Measurements from ENCODE around the gene NAGLU.
A peak's percentile ranks its signal among the peaks of the same experiment; 100 is the strongest.
"Not testable (repeated sequence)": the region's sequence is repeated elsewhere in the genome, so short reads cannot be mapped to it uniquely, and the experiment has no call there.

The NAGLU gene

DNA sequence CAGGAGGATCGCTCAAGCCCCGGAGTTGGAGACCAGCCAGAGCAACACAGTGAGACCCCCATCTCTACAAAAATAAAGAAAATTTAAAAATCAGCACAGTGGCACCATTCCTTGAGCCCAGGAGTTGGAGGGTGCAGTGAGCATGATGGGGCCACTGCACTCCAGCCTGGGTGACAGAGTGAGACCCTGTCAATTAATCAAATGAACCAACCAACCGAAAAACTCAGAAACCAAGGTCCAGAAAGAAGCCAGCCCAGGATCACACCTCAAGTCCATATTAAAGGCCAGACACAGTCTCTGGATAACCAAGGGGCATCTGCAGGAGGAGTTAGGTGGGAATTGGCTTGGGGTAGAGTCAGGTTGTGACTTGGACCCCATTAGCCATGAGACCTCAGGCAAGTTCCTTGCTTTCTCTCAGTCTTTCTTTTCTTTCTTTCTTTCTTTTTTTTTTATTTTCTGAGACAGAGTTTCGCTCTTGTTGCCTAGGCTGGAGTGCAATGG, 19.1 kb downstream of the NAGLU start:
- DNase-seq: no peak
- peak overlapping the region; percentile 63 to 95 (median 88) for H3K4me3 ChIP-seq (ENCODE audit: control insufficient read depth in 1 of 7, extremely low read depth in 1 of 7, insufficient read depth in 4 of 7, low read depth in 2 of 7, low read length in 6 of 7)
- H3K27me3 ChIP-seq (replicated peaks in 2 of 5; ENCODE audit: control insufficient read depth in 4 of 5, insufficient read depth in 5 of 5, low read length in 4 of 5): no peaks in the 10 kb centered on the region
- 30% methylated on average over 3 of the region's 4 CpGs for WGBS (ENCODE audit: insufficient coverage)
- H3K4me1 ChIP-seq (ENCODE audit: control extremely low read depth in 1 of 4, control insufficient read depth in 4 of 4, insufficient read depth in 4 of 4, low read length in 3 of 4): peaks cover 3 to 19% (median 14%) of the 10 kb centered on the region in 4 experiments
- H3K36me3 ChIP-seq (ENCODE audit: control insufficient read depth in 4 of 4, insufficient read depth in 4 of 4, low read length in 3 of 4): peaks cover 0 to 1% (median 0%) of the 10 kb centered on the region in 4 experiments
- H3K9me3 ChIP-seq (ENCODE audit: control extremely low read depth in 1 of 5, control insufficient read depth in 4 of 5, insufficient read depth in 2 of 5, low read depth in 1 of 5, low read length in 4 of 5): no peaks in the 10 kb centered on the region
- ChIA-PET POLR2A (interaction anchor here (0.7 to 1.4 kb wide), 3 partner anchors 11 to 53 kb away, joined by 3 to 6 read pairs (median 4); partner anchors contain the start of gene MLX), CTCF (interaction anchor here (0.5 kb wide), 1 partner anchor 610 kb away, joined by 4 read pairs; no protein-coding TSS in a partner anchor)
- peak overlapping the region; percentile 87 to 92 for H3K27ac ChIP-seq (ENCODE audit: insufficient read depth in 1 of 2, low read depth in 1 of 2, low read length in 2 of 2, poor library complexity in 1 of 2, severe bottlenecking in 2 of 2)

DNA sequence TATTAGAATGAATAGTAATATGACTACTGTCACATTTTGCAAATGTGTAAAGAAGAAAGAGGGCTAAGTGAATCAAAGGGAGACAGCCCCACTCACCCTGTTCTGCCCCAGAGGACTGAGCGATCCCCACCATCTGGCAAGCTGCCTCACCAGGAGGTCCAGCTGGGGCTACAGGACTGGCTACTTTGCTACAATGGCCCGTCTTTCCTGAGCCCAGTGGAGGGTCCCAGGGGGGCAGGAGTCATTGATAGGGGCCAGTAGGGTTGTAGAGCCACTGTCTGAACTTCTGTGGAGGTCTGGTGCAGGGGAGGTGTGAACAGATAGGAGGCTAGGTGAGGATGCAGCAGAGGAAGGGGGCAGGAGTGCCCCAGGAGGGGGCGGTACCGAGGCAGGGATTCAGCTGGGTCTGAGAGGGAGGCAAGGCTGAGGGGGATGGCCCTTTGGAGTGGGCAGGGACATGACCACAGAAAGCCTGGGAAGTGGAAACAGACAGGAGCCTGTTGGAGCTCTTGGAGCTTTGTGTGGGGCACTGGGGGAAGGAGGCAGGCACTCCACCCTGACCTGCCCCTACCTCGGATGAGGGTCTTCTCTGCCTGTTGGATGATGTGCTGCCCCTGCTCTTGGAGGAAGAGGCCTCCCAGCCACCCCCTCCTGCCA, 20.0 kb downstream of the NAGLU start:
- H3K36me3 ChIP-seq (ENCODE audit: control insufficient read depth in 4 of 4, insufficient read depth in 4 of 4, low read length in 3 of 4); H3K4me3 ChIP-seq (ENCODE audit: control insufficient read depth in 1 of 7, extremely low read depth in 1 of 7, insufficient read depth in 4 of 7, low read depth in 2 of 7, low read length in 6 of 7); POLR2A ChIA-PET; H3K9me3 ChIP-seq (ENCODE audit: control extremely low read depth in 1 of 5, control insufficient read depth in 4 of 5, insufficient read depth in 2 of 5, low read depth in 1 of 5, low read length in 4 of 5); CTCF ChIA-PET; DNase-seq; H3K27me3 ChIP-seq (replicated peaks in 2 of 5; ENCODE audit: control insufficient read depth in 4 of 5, insufficient read depth in 5 of 5, low read length in 4 of 5); H3K27ac ChIP-seq (ENCODE audit: insufficient read depth in 1 of 2, low read depth in 1 of 2, low read length in 2 of 2, poor library complexity in 1 of 2, severe bottlenecking in 2 of 2): not testable (repeated sequence)
- H3K4me1 ChIP-seq (ENCODE audit: control extremely low read depth in 1 of 4, control insufficient read depth in 4 of 4, insufficient read depth in 4 of 4, low read length in 3 of 4): peaks cover 3 to 22% (median 15%) of the 10 kb centered on the region in 4 experiments
- 95% methylated on average over 3 of the region's 5 CpGs for WGBS (ENCODE audit: insufficient coverage)

DNA sequence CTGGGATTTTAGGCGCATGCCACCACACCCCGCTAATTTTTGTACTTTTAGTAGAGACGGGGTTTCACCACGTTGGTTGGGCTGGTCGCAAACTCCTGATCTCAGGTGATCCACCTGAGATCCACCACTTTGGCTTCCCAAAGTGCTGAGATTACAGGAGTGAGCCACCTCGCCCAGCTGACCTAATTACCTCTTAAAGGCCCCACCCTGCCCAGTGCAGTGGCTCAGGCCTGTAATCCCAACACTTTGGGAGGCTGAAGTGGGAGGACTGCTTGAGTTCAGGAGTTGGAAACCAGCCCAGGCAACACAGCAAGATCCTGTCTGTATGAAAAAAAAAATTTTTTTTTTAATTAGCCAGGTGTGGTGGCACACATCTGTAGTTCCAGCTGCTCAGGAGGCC, 23.0 kb downstream of the NAGLU start:
- POLR2A ChIA-PET: interaction anchor here (0.6 to 1.0 kb wide), 3 partner anchors 8 to 84 kb away, joined by 3 to 6 read pairs (median 3); partner anchors contain the start of gene MLX
- Histone ChIP-seq H3K27ac (ENCODE audit: insufficient read depth in 1 of 2, low read depth in 1 of 2, low read length in 2 of 2, poor library complexity in 1 of 2, severe bottlenecking in 2 of 2) (no peak overlapping the region), H3K27me3 (replicated peaks in 2 of 5; ENCODE audit: control insufficient read depth in 4 of 5, insufficient read depth in 5 of 5, low read length in 4 of 5) (no peaks in the 10 kb centered on the region), H3K4me1 (ENCODE audit: control extremely low read depth in 1 of 4, control insufficient read depth in 4 of 4, insufficient read depth in 4 of 4, low read length in 3 of 4) (peaks cover 3 to 42% (median 33%) of the 10 kb centered on the region in 4 experiments), H3K36me3 (ENCODE audit: control insufficient read depth in 4 of 4, insufficient read depth in 4 of 4, low read length in 3 of 4) (peaks cover 0 to 8% (median 3%) of the 10 kb centered on the region in 4 experiments), H3K4me3 (ENCODE audit: control insufficient read depth in 1 of 7, extremely low read depth in 1 of 7, insufficient read depth in 4 of 7, low read depth in 2 of 7, low read length in 6 of 7) (no peak overlapping the region), H3K9me3 (ENCODE audit: control extremely low read depth in 1 of 5, control insufficient read depth in 4 of 5, insufficient read depth in 2 of 5, low read depth in 1 of 5, low read length in 4 of 5) (no peaks in the 10 kb centered on the region)
- no peak for DNase-seq
- WGBS (ENCODE audit: insufficient coverage): 95% methylated on average over 6 of the region's 6 CpGs
- CTCF ChIA-PET: interaction anchor here (1.2 to 1.7 kb wide), 3 partner anchors 11 to 23 kb away, joined by 3 to 4 read pairs (median 4); partner anchors contain the start of genes NAGLU and PSMC3IP

DNA sequence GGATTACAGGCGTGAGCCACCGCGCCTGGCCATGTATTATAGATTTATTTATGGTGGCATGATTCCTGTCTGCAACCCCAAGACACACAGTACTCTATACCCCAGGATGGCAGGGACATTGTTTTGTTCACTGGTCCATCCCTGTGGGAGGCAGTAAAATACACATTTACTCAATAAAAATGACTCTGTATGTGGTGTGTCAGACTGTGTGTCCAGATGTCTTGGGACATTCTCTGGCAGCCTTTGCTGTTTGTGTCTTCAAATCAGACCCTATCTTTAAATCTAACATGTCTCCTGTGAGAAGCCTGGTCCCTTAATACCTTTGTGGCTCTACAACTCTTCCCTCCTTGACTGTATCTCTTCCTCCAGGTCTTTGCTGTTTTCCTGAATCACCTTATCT, 24.2 kb downstream of the NAGLU start:
- DNase-seq: no peak
- Histone ChIP-seq H3K4me3 (ENCODE audit: control insufficient read depth in 1 of 7, extremely low read depth in 1 of 7, insufficient read depth in 4 of 7, low read depth in 2 of 7, low read length in 6 of 7) (no peak overlapping the region), H3K27ac (ENCODE audit: insufficient read depth in 1 of 2, low read depth in 1 of 2, low read length in 2 of 2, poor library complexity in 1 of 2, severe bottlenecking in 2 of 2) (no peak overlapping the region), H3K9me3 (ENCODE audit: control extremely low read depth in 1 of 5, control insufficient read depth in 4 of 5, insufficient read depth in 2 of 5, low read depth in 1 of 5, low read length in 4 of 5) (no peaks in the 10 kb centered on the region), H3K4me1 (ENCODE audit: control extremely low read depth in 1 of 4, control insufficient read depth in 4 of 4, insufficient read depth in 4 of 4, low read length in 3 of 4) (peaks cover 3 to 36% (median 32%) of the 10 kb centered on the region in 4 experiments), H3K27me3 (replicated peaks in 2 of 5; ENCODE audit: control insufficient read depth in 4 of 5, insufficient read depth in 5 of 5, low read length in 4 of 5) (no peaks in the 10 kb centered on the region), H3K36me3 (ENCODE audit: control insufficient read depth in 4 of 4, insufficient read depth in 4 of 4, low read length in 3 of 4) (peaks cover 6 to 20% (median 11%) of the 10 kb centered on the region in 4 experiments)
- no CpG with 5 or more reads among the region's 3 CpGs for WGBS (ENCODE audit: insufficient coverage)
- ChIA-PET POLR2A (no interaction called here), CTCF (interaction anchor here (0.8 to 1.2 kb wide), 3 partner anchors 9 to 24 kb away, joined by 3 to 4 read pairs (median 3); partner anchors contain the start of gene NAGLU)

DNA sequence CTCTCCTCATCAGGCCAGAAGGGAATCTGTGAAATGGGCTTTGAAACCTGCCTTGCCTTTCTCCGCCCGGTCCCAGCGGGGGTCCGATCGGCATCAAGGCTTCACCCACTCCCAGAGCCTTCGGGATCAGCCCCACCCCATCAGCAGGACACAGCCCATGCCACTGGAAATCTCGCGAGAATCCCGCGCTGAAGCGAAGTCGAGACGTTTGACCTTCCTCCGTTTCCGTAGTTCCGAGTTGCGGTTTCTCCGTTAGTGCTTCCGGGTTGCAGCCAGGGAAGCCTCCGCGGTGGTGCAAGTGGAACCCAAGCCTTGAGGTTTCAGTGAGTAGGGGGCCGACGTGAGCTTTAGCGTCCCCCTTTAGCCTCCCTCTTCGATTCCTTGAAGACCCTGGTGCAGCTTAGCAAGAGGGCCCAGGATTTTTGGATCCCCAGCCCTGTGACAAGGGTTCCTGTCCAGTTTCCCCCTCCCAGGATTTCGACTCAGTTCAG, 25.9 kb downstream of the NAGLU start, which contains the start of gene COASY:
Gene COASY (plus strand): TSS at position 252 of the 491 bp plus-strand sequence. CDS start 475 bp downstream, outside the sequence.
- CTCF ChIA-PET: no interaction called here

DNA sequence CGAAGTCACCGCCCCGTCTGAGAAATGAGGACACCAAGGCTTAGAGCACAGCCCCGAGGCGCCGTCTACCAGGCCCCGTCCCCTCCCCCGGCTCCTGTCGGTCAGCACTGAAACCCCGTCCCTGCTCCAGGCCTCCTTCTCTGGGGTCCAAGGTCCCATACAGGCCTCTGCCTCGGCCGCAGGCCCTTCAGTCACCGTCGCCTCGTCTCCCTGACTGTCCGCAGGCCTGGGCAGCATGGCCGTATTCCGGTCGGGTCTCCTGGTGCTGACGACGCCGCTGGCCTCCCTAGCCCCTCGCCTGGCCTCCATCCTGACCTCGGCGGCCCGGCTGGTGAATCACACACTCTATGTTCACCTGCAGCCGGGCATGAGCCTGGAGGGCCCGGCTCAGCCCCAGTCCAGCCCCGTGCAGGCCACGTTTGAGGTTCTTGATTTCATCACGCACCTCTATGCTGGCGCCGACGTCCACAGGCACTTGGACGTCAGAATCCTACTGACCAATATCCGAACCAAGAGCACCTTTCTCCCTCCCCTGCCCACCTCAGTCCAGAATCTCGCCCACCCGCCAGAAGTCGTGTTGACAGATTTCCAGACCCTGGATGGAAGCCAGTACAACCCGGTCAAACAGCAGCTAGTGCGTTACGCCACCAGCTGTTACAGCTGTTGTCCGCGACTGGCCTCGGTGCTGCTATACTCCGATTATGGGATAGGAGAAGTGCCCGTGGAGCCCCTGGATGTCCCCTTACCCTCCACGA, 26.5 kb downstream of the NAGLU start:
- WGBS (ENCODE audit: insufficient coverage): 21% methylated on average over 47 of the region's 48 CpGs

More for the DNA sequence above, 25.9 kb downstream of the NAGLU start, which contains the start of gene COASY:
- Histone ChIP-seq H3K4me1 (ENCODE audit: control extremely low read depth in 1 of 4, control insufficient read depth in 4 of 4, insufficient read depth in 4 of 4, low read length in 3 of 4) (peaks cover 0 to 41% (median 37%) of the 10 kb centered on the region in 4 experiments), H3K4me3 (ENCODE audit: control insufficient read depth in 1 of 7, extremely low read depth in 1 of 7, insufficient read depth in 4 of 7, low read depth in 2 of 7, low read length in 6 of 7) (peak within 1 kb of the TSS; percentile 54 to 97 (median 83)), H3K27me3 (replicated peaks in 2 of 5; ENCODE audit: control insufficient read depth in 4 of 5, insufficient read depth in 5 of 5, low read length in 4 of 5) (no peaks in the 10 kb centered on the region), H3K9me3 (ENCODE audit: control extremely low read depth in 1 of 5, control insufficient read depth in 4 of 5, insufficient read depth in 2 of 5, low read depth in 1 of 5, low read length in 4 of 5) (no peaks in the 10 kb centered on the region), H3K27ac (ENCODE audit: insufficient read depth in 1 of 2, low read depth in 1 of 2, low read length in 2 of 2, poor library complexity in 1 of 2, severe bottlenecking in 2 of 2) (peak within 1 kb of the TSS; percentile 93 to 95), H3K36me3 (ENCODE audit: control insufficient read depth in 4 of 4, insufficient read depth in 4 of 4, low read length in 3 of 4) (peaks cover 6 to 32% (median 17%) of the 10 kb centered on the region in 4 experiments)
- under 1% methylated on average over 21 of the region's 26 CpGs for WGBS (ENCODE audit: insufficient coverage)
- DNase-seq: peak; percentile 95 to 97 (median 96)
- POLR2A ChIA-PET: no interaction called here

More for the DNA sequence above, 26.5 kb downstream of the NAGLU start:
- H3K36me3 ChIP-seq (ENCODE audit: control insufficient read depth in 4 of 4, insufficient read depth in 4 of 4, low read length in 3 of 4): peaks cover 6 to 32% (median 17%) of the 10 kb centered on the region in 4 experiments
- H3K9me3 ChIP-seq (ENCODE audit: control extremely low read depth in 1 of 5, control insufficient read depth in 4 of 5, insufficient read depth in 2 of 5, low read depth in 1 of 5, low read length in 4 of 5): no peaks in the 10 kb centered on the region
- no peak for DNase-seq
- POLR2A ChIA-PET: interaction anchor here (0.6 kb wide), 1 partner anchor 28 kb away, joined by 3 read pairs; no protein-coding TSS in a partner anchor
- peaks cover under 1 to 46% (median 41%) of the 10 kb centered on the region in 4 experiments for H3K4me1 ChIP-seq (ENCODE audit: control extremely low read depth in 1 of 4, control insufficient read depth in 4 of 4, insufficient read depth in 4 of 4, low read length in 3 of 4)
- peak overlapping the region; percentile 54 to 97 (median 83) for H3K4me3 ChIP-seq (ENCODE audit: control insufficient read depth in 1 of 7, extremely low read depth in 1 of 7, insufficient read depth in 4 of 7, low read depth in 2 of 7, low read length in 6 of 7)
- CTCF ChIA-PET: interaction anchor here (0.9 to 1.3 kb wide), 2 partner anchors 14 to 16 kb away, joined by 3 to 4 read pairs; no protein-coding TSS in a partner anchor
- peak overlapping the region; percentile 93 to 95 for H3K27ac ChIP-seq (ENCODE audit: insufficient read depth in 1 of 2, low read depth in 1 of 2, low read length in 2 of 2, poor library complexity in 1 of 2, severe bottlenecking in 2 of 2)
- H3K27me3 ChIP-seq (replicated peaks in 2 of 5; ENCODE audit: control insufficient read depth in 4 of 5, insufficient read depth in 5 of 5, low read length in 4 of 5): no peaks in the 10 kb centered on the region

Data from common myeloid progenitor, CD34-positive (primary cell).